Hypothalamus (tissue), 51 donors: ENCODE results near the gene MVK.
A peak's percentile ranks its signal among the peaks of the same experiment; 100 is the strongest.

Experiments used
- DNase-seq, 51 donors: peaks; one replicate each; lab custom pipeline; 2025; lab: John Stamatoyannopoulos, UW

MVK gene

GRCh38 chr12:109573029-109573913, at the start of gene MVK, which contains the start of gene MMAB:
Gene MVK, plus strand, starts transcription at chr12:109573794. Its CDS starts 1,029 bp downstream, at chr12:109574823.
Gene MMAB, minus strand, starts transcription at chr12:109573504. Its CDS starts 24 bp downstream, at chr12:109573480.
- peak; percentile 75 to 100 (median 98) for DNase-seq

GRCh38 chr12:109524466-109525278, 48.9 kb upstream of the MVK start:
- DNase-seq = no peak

- no peak for DNase-seq
Observed at GRCh38 chr12:109525279-109525585, 48.4 kb upstream of the MVK start.

- DNase-seq = no peak
Observed at GRCh38 chr12:109527489-109528123, 46.0 kb upstream of the MVK start.

GRCh38 chr12:109529691-109530640, 43.6 kb upstream of the MVK start:
- DNase-seq = peak in 8 of 51 donors; percentile 2 to 69 (median 16)

- DNase-seq = no peak
Observed at GRCh38 chr12:109531411-109531810, 42.2 kb upstream of the MVK start.

- no peak for DNase-seq
Observed at GRCh38 chr12:109532721-109533486, 40.7 kb upstream of the MVK start.

- no peak for DNase-seq
Observed at GRCh38 chr12:109533487-109533740, 40.2 kb upstream of the MVK start.

GRCh38 chr12:109534456-109534855, 39.1 kb upstream of the MVK start:
- DNase-seq = no peak

GRCh38 chr12:109535231-109535862, 38.2 kb upstream of the MVK start:
- no peak for DNase-seq

GRCh38 chr12:109535863-109536250, 37.7 kb upstream of the MVK start:
- DNase-seq = no peak

GRCh38 chr12:109537136-109537535, 36.5 kb upstream of the MVK start:
- DNase-seq = no peak

GRCh38 chr12:109538191-109538863, 35.3 kb upstream of the MVK start:
- DNase-seq = no peak

- DNase-seq = no peak
Observed at GRCh38 chr12:109539508-109539907, 34.1 kb upstream of the MVK start.

- peak in 9 of 51 donors; percentile 20 to 84 (median 26) for DNase-seq
Observed at GRCh38 chr12:109540526-109541412, 32.8 kb upstream of the MVK start.

- DNase-seq = no peak
Observed at GRCh38 chr12:109541413-109541726, 32.2 kb upstream of the MVK start.

GRCh38 chr12:109542014-109542413, 31.6 kb upstream of the MVK start:
- no peak for DNase-seq

- DNase-seq = no peak
Observed at GRCh38 chr12:109542876-109543275, 30.7 kb upstream of the MVK start.
